Measurements from ENCODE around the gene LRG1. TPM values are rescaled to one million over a fixed set of nuclear protein-coding genes. Genes with fewer than 3 reads are reported as not detected.

LRG1 gene
- total and polyA plus RNA-seq, 2 of the 13 experiments (the other 11 are each of a cell fraction or from before 2014, with no cell fraction given) = 12.0 to 39.3 TPM

DNA sequence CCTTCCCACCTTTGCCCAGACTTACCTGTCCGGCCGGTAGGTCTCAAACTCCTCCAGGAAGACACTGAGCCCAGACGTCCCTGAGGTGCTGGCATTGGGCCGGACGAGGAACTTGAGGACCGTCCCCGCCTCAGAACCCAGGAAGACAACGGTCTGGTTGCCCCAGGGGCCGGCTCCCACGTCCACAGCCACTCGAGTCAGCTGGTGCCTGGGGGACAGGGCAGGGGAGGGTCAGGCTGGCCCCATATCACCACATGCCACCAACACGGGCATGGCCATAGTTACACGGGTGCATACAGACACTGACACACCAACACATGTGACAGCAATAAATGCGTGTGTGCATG is 8.4 kb upstream of the LRG1 start:
- intact Hi-C loops (cut with micrococcal nuclease; ENCODE audit: unreplicated experiment) = no loop called here
- no peaks in the 10 kb centered on the region for H3K4me1 ChIP-seq (ENCODE audit: insufficient read depth, low read length)
- no TSS peak for BruUV-seq (replicated peaks)
- no peaks in the 10 kb centered on the region for H3K79me2 ChIP-seq (ENCODE audit: insufficient read depth, low read length)
- H3K27ac ChIP-seq (ENCODE audit: extremely low read length, insufficient read depth, low read length) = no peak overlapping the region
- 100% methylated on average over 5 of the region's 14 CpGs for WGBS (ENCODE audit: low lambda C conversion rate)
- H3K27me3 ChIP-seq (ENCODE audit: control insufficient read depth in 1 of 2, insufficient read depth in 2 of 2, low read length in 2 of 2) = no peaks in the 10 kb centered on the region
- no peaks in the 10 kb centered on the region for H3K9me3 ChIP-seq (ENCODE audit: low read length)
- no peak overlapping the region for H2AFZ ChIP-seq (ENCODE audit: low read length)
- in situ Hi-C loops (cut with HindIII; ENCODE audit: extremely low pct_ligation_motif_present, low pct_unique_long_range_greater_than_20kb) = no loop called here
- DNase-seq (ENCODE audit: low spot score) = no peak
- no peak for TF ChIP-seq ZNF350 (CRISPR knock-in tag; IDR thresholded peaks at IDR 0.05; ENCODE audit: borderline replicate concordance, low read depth)
- TF ChIP-seq ZNF24 (IDR thresholded peaks at IDR 0.05) = no peak
- TF ChIP-seq PLRG1 (conservative IDR thresholded peaks at IDR 0.05) = no peak
- TF ChIP-seq RCOR2 (CRISPR knock-in tag; IDR thresholded peaks at IDR 0.05) = no peak
- no peak for TF ChIP-seq FOSL1 (CRISPR knock-in tag; IDR thresholded peaks at IDR 0.05; ENCODE audit: borderline replicate concordance)
- no peak for TF ChIP-seq EHMT2 (IDR thresholded peaks at IDR 0.05; ENCODE audit: borderline replicate concordance, low read depth, low read length)
- TF ChIP-seq JARID2 (CRISPR knock-in tag; IDR thresholded peaks at IDR 0.05; ENCODE audit: insufficient replicate concordance) = no peak
- TF ChIP-seq ARNT2 (CRISPR knock-in tag; IDR thresholded peaks at IDR 0.05; ENCODE audit: low read depth) = no peak
- no peak for TF ChIP-seq ZNF484 (CRISPR knock-in tag; IDR thresholded peaks at IDR 0.05; ENCODE audit: borderline replicate concordance, low read depth)
- no peak for TF ChIP-seq AHR (CRISPR knock-in tag; IDR thresholded peaks at IDR 0.05)
- H3K9ac ChIP-seq (ENCODE audit: insufficient read depth, low read depth, low read length) = no peak overlapping the region
- H3K4me3 ChIP-seq (replicated peaks in 1 of 3; ENCODE audit: insufficient read depth in 1 of 3, low read depth in 2 of 3, low read length in 3 of 3) = no peak overlapping the region
- no peak overlapping the region for H3K4me2 ChIP-seq (ENCODE audit: low read depth, low read length)
- ChIA-PET CTCF (ENCODE audit: low intra/inter-chr PET ratio, low total read pairs) (no interaction called here), POLR2A (no interaction called here)
- peaks cover 31 to 47% of the 10 kb centered on the region in 2 experiments; a peak in 4 of 5 replicates for H3K36me3 ChIP-seq (replicated peaks in 1 of 2; ENCODE audit: control insufficient read depth in 1 of 2, insufficient read depth in 2 of 2, low read length in 2 of 2)
- H4K20me1 ChIP-seq (ENCODE audit: insufficient read depth, low read length) = no peaks in the 10 kb centered on the region
- no peak for ATAC-seq
- no peak for FAIRE-seq
